ENCODE measurements around the gene AEBP2. TPM values are rescaled to one million over a fixed set of nuclear protein-coding genes. Genes with fewer than 3 reads are reported as not detected.
"Not testable (repeated sequence)": the region's sequence is repeated elsewhere in the genome, so short reads cannot be mapped to it uniquely, and the experiment has no call there.

The AEBP2 gene
- total RNA-seq, 1 donor from 2014 or later: 8.9 TPM

- no peak for DNase-seq (ENCODE audit: low read depth)
- no peak overlapping the region for H3K4me3 ChIP-seq (ENCODE audit: low read depth, low read length)
- TF ChIP-seq CTCF (conservative IDR thresholded peaks at IDR 0.05; ENCODE audit: low read depth, low read length): no peak
These were observed 11.0 kb upstream of the AEBP2 start for GRCh38 chr12:19428246-19428645.

GRCh38 chr12:19429491-19429890 lies 9.8 kb upstream of the AEBP2 start:
- not testable (repeated sequence) for H3K4me3 ChIP-seq (ENCODE audit: low read depth, low read length); DNase-seq (ENCODE audit: low read depth)

GRCh38 chr12:19430988-19431387 lies 8.3 kb upstream of the AEBP2 start:
- no peak for TF ChIP-seq CTCF (conservative IDR thresholded peaks at IDR 0.05; ENCODE audit: low read depth, low read length)
- no peak for DNase-seq (ENCODE audit: low read depth)
- no peak overlapping the region for H3K4me3 ChIP-seq (ENCODE audit: low read depth, low read length)

- no peak overlapping the region for H3K4me3 ChIP-seq (ENCODE audit: low read depth, low read length)
- no peak for DNase-seq (ENCODE audit: low read depth)
- TF ChIP-seq CTCF (conservative IDR thresholded peaks at IDR 0.05; ENCODE audit: low read depth, low read length): no peak
These were observed 7.6 kb upstream of the AEBP2 start for GRCh38 chr12:19431407-19432308.

- no peak for DNase-seq (ENCODE audit: low read depth)
- H3K4me3 ChIP-seq (ENCODE audit: low read depth, low read length): no peak overlapping the region
- TF ChIP-seq CTCF (conservative IDR thresholded peaks at IDR 0.05; ENCODE audit: low read depth, low read length): no peak
These were observed 6.8 kb upstream of the AEBP2 start for GRCh38 chr12:19432309-19433170.

GRCh38 chr12:19434538-19434937 lies 4.8 kb upstream of the AEBP2 start:
- no peak overlapping the region for H3K4me3 ChIP-seq (ENCODE audit: low read depth, low read length)
- TF ChIP-seq CTCF (conservative IDR thresholded peaks at IDR 0.05; ENCODE audit: low read depth, low read length): no peak
- no peak for DNase-seq (ENCODE audit: low read depth)

GRCh38 chr12:19435831-19436497 lies 3.3 kb upstream of the AEBP2 start:
- no peak for TF ChIP-seq CTCF (conservative IDR thresholded peaks at IDR 0.05; ENCODE audit: low read depth, low read length)
- H3K4me3 ChIP-seq (ENCODE audit: low read depth, low read length): no peak overlapping the region
- no peak for DNase-seq (ENCODE audit: low read depth)

All from epithelial cell of proximal tubule (primary cell).